Panc1 (cell line): Measurements from ENCODE around the gene SLC38A1.

Source experiments
- CTCF ChIP-seq: fragments of 450-650 bp; IDR thresholded peaks from 2 replicates; pipeline ENCODE4 v1.5.1; 2017; ENCODE audit warnings: mild to moderate bottlenecking
- POLR2AphosphoS5 ChIP-seq: IDR thresholded peaks from 2 replicates; pipeline ENCODE4 v1.6.1; 2012; ENCODE audit warnings: mild to moderate bottlenecking, low read depth, low read length, moderate library complexity
- REST ChIP-seq, 2 experiments: IDR thresholded peaks; 2 replicates each; pipeline ENCODE4 v1.6.1; 2011 to 2012; ENCODE audit warnings: low read depth in 2 of 2, control low read depth in 1 of 2, low read length in 1 of 2, mild to moderate bottlenecking in 1 of 2, moderate library complexity in 1 of 2; ENCODE audit not compliant: insufficient read depth in 1 of 2
- TCF7L2 ChIP-seq: IDR thresholded peaks from 2 replicates; pipeline ENCODE4 v1.6.1; 2011; ENCODE audit warnings: mild to moderate bottlenecking, low read depth, low read length, inconsistent platforms

- TF ChIP-seq REST (IDR thresholded peaks at IDR 0.05; ENCODE audit: insufficient read depth in 1 of 2, low read depth in 2 of 2, low read length in 1 of 2) = no peak
- no peak for TF ChIP-seq POLR2AphosphoS5
- no peak for TF ChIP-seq CTCF
- TF ChIP-seq TCF7L2 = no peak
Observed at GRCh38 chr12:46197883-46198282, 71.0 kb downstream of the SLC38A1 start.
